ENCODE data around the gene USH2A. TPM values are rescaled to one million over a fixed set of nuclear protein-coding genes. Genes with fewer than 3 reads are reported as not detected.

The USH2A gene
- total RNA-seq, 1 experiment from 2014 or later = not detected

DNA sequence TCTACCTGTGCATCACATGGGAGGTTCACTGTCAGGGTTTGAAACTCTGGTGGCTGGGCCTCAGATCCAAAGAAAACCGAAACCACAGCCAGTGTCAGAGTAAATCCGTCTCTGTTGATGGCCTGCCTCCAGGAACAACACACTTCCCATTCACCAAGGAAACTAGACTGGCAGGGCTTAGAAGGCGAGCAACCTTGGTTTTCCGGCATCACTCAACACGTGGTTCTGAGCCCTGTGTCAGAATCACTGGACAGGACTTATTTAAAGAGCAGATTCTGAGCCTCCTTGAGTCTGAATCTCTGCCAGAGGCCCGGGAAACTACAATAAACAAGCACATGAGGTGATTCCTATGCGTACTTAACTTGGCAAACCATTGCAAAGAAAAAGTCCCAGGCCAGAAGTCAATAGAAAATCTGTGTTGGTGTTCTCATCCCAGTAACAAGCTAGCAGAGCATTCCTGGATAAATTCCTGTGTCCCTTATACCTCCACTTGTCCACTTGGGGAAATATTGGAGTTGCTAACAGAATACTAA lies 786.1 kb downstream of the USH2A start:
- no peaks in the 10 kb centered on the region for H3K79me2 ChIP-seq (ENCODE audit: insufficient read depth, low read length)
- TF ChIP-seq ELF1 (IDR thresholded peaks at IDR 0.05; ENCODE audit: borderline replicate concordance, low read depth) (no peak), MAX (IDR thresholded peaks at IDR 0.05) (no peak), ZNF274 (IDR thresholded peaks at IDR 0.05; ENCODE audit: low read depth, low read length) (no peak), RAD21 (IDR thresholded peaks at IDR 0.05; ENCODE audit: low read depth) (no peak), SIN3A (IDR thresholded peaks at IDR 0.05; ENCODE audit: low read depth) (no peak), POLR2AphosphoS5 (IDR thresholded peaks at IDR 0.05; ENCODE audit: low read depth, low read length) (no peak), POLR2A (IDR thresholded peaks at IDR 0.05; ENCODE audit: borderline replicate concordance, extremely low read depth, insufficient read depth, insufficient read length) (no peak), SP1 (IDR thresholded peaks at IDR 0.05; ENCODE audit: low read depth) (no peak)
- DNase-seq (ENCODE audit: low read depth, low spot score) (no peak), ATAC-seq (no peak)
- no peak overlapping the region for H3K27ac ChIP-seq (ENCODE audit: low read depth, low read length)
- H3K9me2 ChIP-seq (ENCODE audit: insufficient read depth) = no peaks in the 10 kb centered on the region
- RAD21 ChIA-PET (ENCODE audit: low non-redundant PET in 1 of 2, low total read pairs in 2 of 2, uncharacterized antibody in 2 of 2, unreplicated experiment in 2 of 2) = no interaction called here
- H3K4me2 ChIP-seq (ENCODE audit: low read length) = no peak overlapping the region
- H3K9ac ChIP-seq (ENCODE audit: low read length) = no peak overlapping the region
- no peak overlapping the region for H3K4me3 ChIP-seq (replicated peaks in 1 of 2; ENCODE audit: low read depth in 1 of 2, low read length in 2 of 2)
- no TSS peak for BruUV-seq (replicated peaks)
- no peak overlapping the region for H2AFZ ChIP-seq (ENCODE audit: low read depth, low read length, poor library complexity, severe bottlenecking)
- H3K36me3 ChIP-seq (ENCODE audit: control insufficient read depth in 1 of 2, insufficient read depth in 2 of 2, low read length in 2 of 2) = no peaks in the 10 kb centered on the region
- no peaks in the 10 kb centered on the region for H3K4me1 ChIP-seq (ENCODE audit: control insufficient read depth in 1 of 2, insufficient read depth in 2 of 2, low read length in 2 of 2)
- H4K20me1 ChIP-seq (ENCODE audit: insufficient read depth) = no peaks in the 10 kb centered on the region
- CTCF ChIA-PET = no interaction called here
- POLR2A ChIA-PET = no interaction called here
- no peaks in the 10 kb centered on the region for H3K27me3 ChIP-seq (ENCODE audit: insufficient read depth, low read length)
- intact Hi-C loops (cut with micrococcal nuclease) = no loop called here
- no peaks in the 10 kb centered on the region for H3K9me3 ChIP-seq (ENCODE audit: control insufficient read depth in 1 of 2, insufficient read depth in 1 of 2, low read depth in 1 of 2, low read length in 2 of 2)

GRCh38 chr1:215636258-215636965 lies 786.8 kb downstream of the USH2A start:
- Histone ChIP-seq H3K4me2 (ENCODE audit: low read length) (no peak overlapping the region), H3K79me2 (ENCODE audit: insufficient read depth, low read length) (no peaks in the 10 kb centered on the region), H3K4me1 (ENCODE audit: control insufficient read depth in 1 of 2, insufficient read depth in 2 of 2, low read length in 2 of 2) (peaks cover 0 to 3% of the 10 kb centered on the region in 2 experiments; a peak in 1 of 4 replicates), H3K27me3 (ENCODE audit: insufficient read depth, low read length) (no peaks in the 10 kb centered on the region), H3K27ac (ENCODE audit: low read depth, low read length) (no peak overlapping the region), H3K9ac (ENCODE audit: low read length) (no peak overlapping the region), H3K9me3 (ENCODE audit: control insufficient read depth in 1 of 2, insufficient read depth in 1 of 2, low read depth in 1 of 2, low read length in 2 of 2) (no peaks in the 10 kb centered on the region), H2AFZ (ENCODE audit: low read depth, low read length, poor library complexity, severe bottlenecking) (no peak overlapping the region), H3K4me3 (replicated peaks in 1 of 2; ENCODE audit: low read depth in 1 of 2, low read length in 2 of 2) (no peak overlapping the region), H3K9me2 (ENCODE audit: insufficient read depth) (no peaks in the 10 kb centered on the region), H4K20me1 (ENCODE audit: insufficient read depth) (no peaks in the 10 kb centered on the region), H3K36me3 (ENCODE audit: control insufficient read depth in 1 of 2, insufficient read depth in 2 of 2, low read length in 2 of 2) (no peaks in the 10 kb centered on the region)
- ChIA-PET CTCF (no interaction called here), POLR2A (no interaction called here), RAD21 (ENCODE audit: low non-redundant PET in 1 of 2, low total read pairs in 2 of 2, uncharacterized antibody in 2 of 2, unreplicated experiment in 2 of 2) (no interaction called here)
- intact Hi-C loops (cut with micrococcal nuclease) = no loop called here
- DNase-seq (ENCODE audit: low read depth, low spot score) = no peak
- no TSS peak for BruUV-seq (replicated peaks)
- ATAC-seq = no peak
- TF ChIP-seq EZH2phosphoT487 (IDR thresholded peaks at IDR 0.05; ENCODE audit: borderline replicate concordance) (no peak), ZBTB33 (IDR thresholded peaks at IDR 0.05; ENCODE audit: extremely low read depth, insufficient replicate concordance, low read length) (no peak), JUND (IDR thresholded peaks at IDR 0.05) (no peak), SRF (IDR thresholded peaks at IDR 0.05; ENCODE audit: low read depth) (no peak), ELF1 (IDR thresholded peaks at IDR 0.05; ENCODE audit: borderline replicate concordance, low read depth) (no peak), EGR1 (IDR thresholded peaks at IDR 0.05; ENCODE audit: low read depth) (no peak), RAD21 (IDR thresholded peaks at IDR 0.05; ENCODE audit: low read depth) (no peak), EZH2 (IDR thresholded peaks at IDR 0.05) (no peak), YY1 (IDR thresholded peaks at IDR 0.05; ENCODE audit: extremely low read depth, insufficient replicate concordance, low read depth, low read length) (no peak), SP1 (IDR thresholded peaks at IDR 0.05; ENCODE audit: low read depth) (no peak), MAX (IDR thresholded peaks at IDR 0.05) (no peak)

Data from HCT116 (cell line).